AG04449 (cell line): ENCODE results near the gene FAM25A.

Experiments used
- CTCF ChIA-PET: fragments of 350-600 bp; formaldehyde crosslinking; extraction: SDS; loops from one replicate; lab custom pipeline; 2021; ENCODE audit warnings: antibody characterized with exemption; lab: Yijun Ruan, JAX
- POLR2A ChIA-PET: fragments of 400-600, 350-600 bp; formaldehyde crosslinking; extraction: SDS; loops from one replicate; lab custom pipeline; 2020; ENCODE audit warnings: antibody characterized with exemption, inconsistent platforms; lab: Yijun Ruan, JAX
- DNase-seq: peaks from one replicate; pipeline ENCODE4 v3.0.0-alpha.2; 2010; ENCODE audit warnings: low read depth, low spot score
- H3K4me3 ChIP-seq: 2 replicates; pipeline ENCODE4 v1.5.1; 2011; ENCODE audit warnings: low read depth, mild to moderate bottlenecking, control low read depth, low read length
- CTCF ChIP-seq: IDR thresholded peaks from one replicate; pipeline ENCODE4 v1.5.1; 2011; ENCODE audit warnings: mild to moderate bottlenecking, moderate library complexity, low read length, control low read depth, inconsistent platforms; ENCODE audit not compliant: insufficient read depth; ENCODE audit errors: missing control alignments

Gene FAM25A

GRCh38 chr10:87060280-87060928, 40.3 kb downstream of the FAM25A start:
- H3K4me3 ChIP-seq, result no peak overlapping the region
- ChIA-PET POLR2A (no interaction called here), CTCF (no interaction called here)
- no peak for DNase-seq
- TF ChIP-seq CTCF, result no peak

GRCh38 chr10:87064651-87065050, 44.6 kb downstream of the FAM25A start:
- TF ChIP-seq CTCF, result no peak
- DNase-seq, result no peak
- ChIA-PET CTCF (no interaction called here), POLR2A (no interaction called here)
- no peak overlapping the region for H3K4me3 ChIP-seq

GRCh38 chr10:87066178-87066577, 46.1 kb downstream of the FAM25A start:
- TF ChIP-seq CTCF, result no peak
- POLR2A ChIA-PET, result no interaction called here
- no peak overlapping the region for H3K4me3 ChIP-seq
- CTCF ChIA-PET, result no interaction called here
- DNase-seq, result no peak

GRCh38 chr10:87066865-87067264, 46.8 kb downstream of the FAM25A start:
- DNase-seq, result no peak
- TF ChIP-seq CTCF, result no peak
- ChIA-PET POLR2A (no interaction called here), CTCF (no interaction called here)
- H3K4me3 ChIP-seq, result no peak overlapping the region

- ChIA-PET POLR2A (no interaction called here), CTCF (interaction anchor here (1.1 kb wide), 1 partner anchor 11 kb away, joined by 3 read pairs; no protein-coding TSS in a partner anchor)
- no peak overlapping the region for H3K4me3 ChIP-seq
- no peak for DNase-seq
- TF ChIP-seq CTCF, result no peak
Measured at GRCh38 chr10:87068281-87068680, 48.2 kb downstream of the FAM25A start.

- ChIA-PET CTCF (interaction anchor here (0.8 to 1.6 kb wide), 3 partner anchors 11 to 17 kb away, joined by 3 to 6 read pairs (median 3); no protein-coding TSS in a partner anchor), POLR2A (interaction anchor here (0.7 kb wide), 1 partner anchor 18 kb away, joined by 5 read pairs; no protein-coding TSS in a partner anchor)
- no peak overlapping the region for H3K4me3 ChIP-seq
- TF ChIP-seq CTCF, result no peak
- no peak for DNase-seq
Measured at GRCh38 chr10:87072449-87072848, 52.4 kb downstream of the FAM25A start.
